Keratinocyte (primary cell): ENCODE measurements around the gene GRIK4.

Experiments
- CTCF ChIP-seq, 3 experiments: IDR thresholded peaks in 1 of 3; conservative IDR thresholded peaks in 1 of 3; optimal IDR thresholded peaks in 1 of 3; 2 replicates in 2 of 3; 3 replicates in 1 of 3; pipeline versions ENCODE3 to v1.5.1; 2011; ENCODE audit warnings: low read length in 3 of 3, mild to moderate bottlenecking in 3 of 3, moderate library complexity in 2 of 3, control low read depth in 1 of 3, inconsistent platforms in 1 of 3; ENCODE audit not compliant: insufficient read depth in 2 of 3; ENCODE audit errors: extremely low read depth in 1 of 3
- EZH2 ChIP-seq: IDR thresholded peaks from one replicate; pipeline ENCODE4 v1.6.1; 2012; ENCODE audit warnings: inconsistent platforms, mild to moderate bottlenecking, low read length, moderate library complexity

- TF ChIP-seq CTCF (optimal IDR thresholded peaks at IDR 0.05 in 1 of 3, IDR thresholded peaks at IDR 0.05 in 1 of 3, conservative IDR thresholded peaks at IDR 0.05 in 1 of 3; ENCODE audit: extremely low read depth in 1 of 3, insufficient read depth in 2 of 3, low read length in 3 of 3), result no peak
- TF ChIP-seq EZH2, result no peak
Observed at GRCh38 chr11:120519474-120519873, 7.9 kb downstream of the GRIK4 start.
